Embryonic facial prominence (tissue), 1 donor: ENCODE measurements around the gene SND1.

Experiments
- DNase-seq: peaks from one replicate; pipeline ENCODE4 v3.0.0-alpha.2; 2016; ENCODE audit errors: extremely low spot score

SND1 gene

DNA sequence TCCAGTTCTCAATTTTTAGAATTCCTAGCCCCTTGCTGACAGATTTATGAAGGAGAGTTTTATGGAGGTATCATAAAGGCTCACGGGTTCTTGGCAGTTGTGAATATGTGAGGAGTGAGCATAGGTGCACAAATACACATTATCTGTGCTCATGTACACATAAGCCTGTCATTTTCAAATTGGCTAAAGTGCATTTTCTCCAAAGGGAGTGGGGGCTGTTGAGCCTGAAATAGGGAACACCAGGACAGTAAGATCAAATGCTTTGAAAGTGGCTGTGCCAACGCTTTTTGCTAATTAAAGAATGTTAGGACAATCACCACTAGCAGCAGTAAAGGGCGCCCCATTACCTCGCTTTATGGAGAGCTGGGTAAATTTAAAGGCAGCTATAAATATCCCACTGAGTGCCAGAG lies 387.6 kb downstream of the SND1 start:
- no peak for DNase-seq

DNA sequence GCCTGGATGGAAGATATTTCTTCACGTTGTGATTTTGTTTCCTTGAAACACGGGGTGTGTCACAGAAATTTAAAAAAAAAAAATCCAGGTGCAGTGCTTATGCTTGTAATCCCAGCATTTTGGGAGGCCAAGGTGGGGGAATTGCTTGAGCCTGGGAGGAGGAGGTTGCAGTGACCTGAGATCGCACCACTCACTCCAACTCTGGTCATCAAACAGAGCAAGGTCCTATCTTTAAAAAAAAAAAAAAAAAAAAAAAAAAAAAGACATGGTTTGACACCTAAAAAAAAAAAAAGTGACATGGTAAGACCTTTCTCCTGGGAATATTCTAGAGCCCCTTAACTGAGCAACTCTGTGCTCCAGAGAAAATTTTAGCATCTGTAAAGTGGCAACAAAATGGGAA lies 388.2 kb downstream of the SND1 start:
- DNase-seq: no peak

DNA sequence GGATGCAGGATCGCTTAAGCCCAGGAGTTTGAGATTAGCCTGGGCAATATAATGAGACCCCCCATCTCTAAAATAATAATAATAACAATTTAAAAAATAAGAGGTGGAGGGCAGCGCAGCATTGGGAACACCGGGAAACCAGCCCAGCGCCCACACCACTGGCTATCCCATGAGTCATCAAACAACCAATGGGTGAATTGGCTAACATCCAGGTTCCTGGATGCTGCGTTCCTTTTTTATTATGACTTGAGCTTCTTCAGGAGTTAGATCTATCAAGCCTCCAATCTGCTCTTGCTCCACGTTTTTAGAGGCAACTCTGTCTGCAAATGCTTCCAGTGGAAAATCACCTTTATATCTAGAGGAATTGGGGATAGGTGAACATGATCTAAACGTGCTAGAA lies 389.2 kb downstream of the SND1 start:
- DNase-seq: no peak

DNA sequence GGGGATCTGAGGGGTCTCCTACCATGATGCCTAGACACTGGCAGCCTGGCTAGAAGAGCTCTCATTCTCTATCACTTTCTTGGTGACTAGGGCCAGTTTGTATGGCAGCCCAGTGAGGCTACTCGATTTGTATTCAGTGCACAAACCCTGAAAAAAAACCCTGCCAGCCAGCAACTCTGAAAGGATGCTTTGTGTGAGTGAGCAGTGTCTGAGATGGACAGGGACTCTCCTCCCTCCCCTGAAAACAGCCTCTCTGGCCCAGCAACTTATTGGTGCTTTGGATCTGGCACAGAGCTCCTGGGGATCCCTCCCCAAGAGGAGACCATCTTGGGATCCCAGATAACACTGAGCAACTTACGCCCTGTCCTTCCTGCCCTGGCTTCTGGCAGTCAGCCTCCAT lies 390.0 kb downstream of the SND1 start:
- DNase-seq: no peak

DNA sequence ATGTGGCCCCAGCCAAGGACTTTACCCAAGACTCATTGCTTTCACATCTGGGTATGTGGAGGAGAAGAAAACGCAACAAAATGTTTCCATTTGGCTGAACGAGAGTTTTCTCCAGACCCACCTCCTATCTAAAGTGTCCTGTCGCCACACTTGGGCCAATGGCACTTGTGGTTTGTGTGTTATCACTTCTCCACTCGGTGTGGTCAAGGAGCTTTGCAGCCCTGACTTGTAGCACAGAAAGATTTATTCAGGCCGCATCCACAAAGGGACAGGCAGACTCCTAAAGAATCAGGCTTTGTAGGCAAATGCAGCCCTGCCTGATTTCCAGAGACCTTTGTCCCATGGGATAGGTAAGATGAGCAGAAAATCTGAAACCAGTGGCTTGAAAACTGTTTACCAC lies 392.1 kb downstream of the SND1 start:
- no peak for DNase-seq

DNA sequence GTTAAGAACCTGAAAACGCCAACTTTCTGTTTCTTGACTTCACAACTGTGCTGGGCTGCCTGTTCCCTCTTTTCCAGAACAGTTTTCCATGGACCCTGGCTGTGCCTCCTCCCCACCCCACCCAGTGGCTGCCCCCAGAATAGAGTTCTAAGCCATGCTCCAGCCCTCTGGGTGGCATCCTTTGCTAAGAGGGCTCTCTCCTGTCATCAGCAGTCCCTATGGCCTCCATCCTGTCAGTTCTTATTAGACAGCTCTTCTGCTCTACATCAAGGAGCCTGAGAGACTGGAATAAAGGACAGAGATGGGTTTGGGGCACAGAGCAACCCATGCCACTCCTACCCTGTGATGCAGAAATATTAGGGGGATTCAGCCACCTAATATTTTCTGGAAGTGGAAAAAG lies 393.2 kb downstream of the SND1 start:
- no peak for DNase-seq

DNA sequence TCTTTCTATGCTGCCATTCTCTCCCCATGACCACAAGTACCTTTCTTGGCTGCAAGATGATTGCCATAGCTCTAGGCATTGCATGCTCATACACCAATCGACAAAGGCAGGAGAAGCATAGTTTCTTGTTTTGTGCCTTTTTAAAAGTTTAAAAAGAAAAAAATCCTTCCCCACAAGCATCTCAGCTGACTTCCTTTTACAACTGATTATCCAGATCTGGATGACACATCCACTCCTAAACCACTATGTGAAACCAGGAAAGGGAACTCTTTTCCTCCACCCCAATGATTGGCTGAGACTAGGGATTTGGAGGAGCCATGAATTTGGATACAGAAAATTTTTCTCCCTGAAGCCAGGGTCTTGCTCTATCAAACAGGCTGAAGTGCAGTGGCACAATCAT lies 393.8 kb downstream of the SND1 start:
- DNase-seq: no peak

DNA sequence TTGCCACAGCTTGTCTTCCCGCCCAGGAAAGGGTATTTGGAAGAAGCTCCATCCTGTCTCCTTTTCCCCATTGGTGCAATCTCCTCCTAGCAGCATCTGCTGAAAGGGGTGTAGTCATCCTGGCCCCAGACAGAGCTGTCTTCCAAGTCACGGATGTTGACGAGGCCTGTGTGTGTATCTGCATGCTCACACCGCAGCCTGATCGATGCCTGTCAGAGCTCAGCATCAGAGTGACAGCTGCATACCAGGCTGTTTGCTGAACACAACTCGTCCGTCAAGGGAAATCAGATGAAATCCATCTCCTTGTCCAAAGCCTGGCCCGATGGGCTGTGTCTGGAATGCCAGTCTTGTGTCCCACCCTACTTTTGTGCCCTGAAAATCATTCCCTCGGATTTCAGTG lies 400.4 kb downstream of the SND1 start:
- no peak for DNase-seq

DNA sequence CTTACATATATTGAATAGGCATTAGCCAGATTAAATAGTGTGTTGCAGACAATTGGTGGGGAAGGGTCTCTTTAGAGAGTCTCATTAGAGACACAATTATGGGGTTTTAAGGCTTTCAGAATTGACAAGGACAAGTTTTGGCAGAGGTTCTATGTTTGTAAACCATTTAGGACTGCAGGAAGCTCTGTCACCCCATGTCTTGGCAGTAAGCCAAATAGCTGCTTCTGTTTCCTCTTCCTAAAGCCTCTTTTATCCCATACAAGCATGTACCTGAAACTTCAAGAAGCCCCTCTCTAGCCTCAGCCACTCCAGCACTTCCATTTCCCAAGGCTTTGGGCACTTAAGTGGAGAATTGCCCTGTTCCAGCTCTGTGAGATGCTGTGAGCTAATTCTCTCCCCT lies 401.0 kb downstream of the SND1 start:
- DNase-seq: no peak

DNA sequence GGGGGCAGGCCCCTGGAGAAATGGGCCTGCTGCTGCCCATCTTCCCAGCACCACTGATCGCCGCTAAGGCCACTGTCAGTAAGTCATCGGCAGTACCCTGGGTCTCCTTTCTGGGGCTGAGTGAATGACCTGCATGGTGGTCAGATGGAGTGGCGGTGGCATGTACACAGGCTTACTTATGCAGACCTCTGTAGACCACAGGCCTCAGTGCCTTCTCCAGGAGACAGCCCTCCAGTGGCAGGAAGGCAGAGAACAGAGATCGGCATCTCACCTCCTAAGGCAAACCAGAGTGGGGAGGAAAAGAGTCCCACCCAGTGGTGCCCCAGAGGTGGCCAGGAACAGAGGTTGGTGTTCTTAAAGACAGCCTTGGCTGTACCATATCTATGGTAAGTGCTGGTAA lies 402.0 kb downstream of the SND1 start:
- DNase-seq: no peak

DNA sequence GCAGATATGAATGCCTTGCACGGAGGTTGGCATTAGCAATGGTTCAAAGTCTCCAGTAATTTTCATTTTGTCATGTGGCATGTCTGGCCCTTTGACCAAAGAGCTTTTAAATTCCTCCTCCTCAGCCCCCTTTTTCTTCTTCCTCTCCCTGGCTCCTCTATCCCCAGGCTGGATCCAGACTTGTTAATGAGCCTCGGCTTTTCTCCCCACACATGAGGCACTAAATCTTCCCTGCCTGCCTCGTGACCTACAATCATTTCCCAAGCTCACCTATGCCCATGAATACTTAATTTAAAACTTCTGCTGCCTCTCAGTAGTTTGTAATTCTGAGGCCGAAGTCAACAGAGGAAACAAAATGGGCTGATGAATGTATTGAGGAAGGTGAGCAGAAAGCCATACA lies 402.5 kb downstream of the SND1 start:
- DNase-seq: no peak

DNA sequence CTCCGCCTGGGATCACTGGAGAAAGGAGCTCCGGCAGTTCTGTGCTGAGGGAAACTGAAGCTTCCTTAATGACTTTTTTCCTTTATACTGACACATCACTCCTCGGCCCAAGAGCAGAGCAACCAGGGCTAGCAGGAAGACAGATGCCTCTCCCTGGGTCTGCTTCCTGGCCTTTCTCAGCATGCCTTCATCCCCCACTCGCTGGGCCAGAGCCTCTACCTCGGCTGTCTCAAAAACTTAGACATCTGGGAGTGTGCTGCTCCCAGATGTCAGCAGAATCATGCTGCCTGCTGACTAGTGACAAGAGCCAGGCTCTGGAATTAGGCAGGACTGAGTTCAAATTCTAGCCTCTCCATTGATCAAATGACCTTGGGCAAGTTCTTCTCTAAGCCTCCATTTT lies 403.6 kb downstream of the SND1 start:
- DNase-seq: no peak

DNA sequence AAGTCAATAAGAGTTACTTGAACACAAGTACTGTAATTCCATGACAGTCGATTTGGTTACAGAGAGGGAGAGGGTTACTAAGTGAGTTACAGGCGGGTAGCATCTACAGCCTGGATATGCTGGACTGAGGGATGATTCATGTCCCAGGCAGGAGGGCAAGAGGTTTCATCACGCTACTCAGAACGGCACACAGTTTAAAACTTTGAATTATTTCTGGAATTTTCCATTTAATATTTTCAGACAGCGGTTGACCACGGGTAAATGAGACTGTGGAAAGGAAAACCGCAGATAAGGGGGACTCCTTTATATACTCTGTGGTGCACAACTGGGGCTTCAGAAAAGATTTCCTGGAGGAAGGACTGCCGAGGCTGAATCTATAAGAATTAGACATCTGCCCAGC lies 404.9 kb downstream of the SND1 start:
- no peak for DNase-seq

DNA sequence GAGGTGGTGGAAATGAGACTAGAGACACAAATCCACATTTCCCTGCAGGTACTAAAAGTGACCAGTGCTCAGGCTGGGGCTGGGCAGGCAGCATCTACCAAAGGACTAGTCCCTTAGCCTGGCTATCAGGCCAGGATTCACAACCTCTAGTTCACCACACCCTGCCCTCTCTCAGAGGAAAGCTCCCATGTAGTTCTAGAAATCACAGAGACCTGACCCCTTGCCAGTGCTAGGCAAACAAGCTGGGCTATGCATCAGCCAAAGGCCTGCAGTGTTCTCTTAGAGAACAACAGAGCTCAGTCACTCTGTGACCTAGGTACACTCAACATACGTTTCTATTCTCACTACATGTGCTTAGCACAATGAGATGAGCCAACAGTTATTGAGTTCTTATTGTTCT lies 405.9 kb downstream of the SND1 start:
- no peak for DNase-seq

DNA sequence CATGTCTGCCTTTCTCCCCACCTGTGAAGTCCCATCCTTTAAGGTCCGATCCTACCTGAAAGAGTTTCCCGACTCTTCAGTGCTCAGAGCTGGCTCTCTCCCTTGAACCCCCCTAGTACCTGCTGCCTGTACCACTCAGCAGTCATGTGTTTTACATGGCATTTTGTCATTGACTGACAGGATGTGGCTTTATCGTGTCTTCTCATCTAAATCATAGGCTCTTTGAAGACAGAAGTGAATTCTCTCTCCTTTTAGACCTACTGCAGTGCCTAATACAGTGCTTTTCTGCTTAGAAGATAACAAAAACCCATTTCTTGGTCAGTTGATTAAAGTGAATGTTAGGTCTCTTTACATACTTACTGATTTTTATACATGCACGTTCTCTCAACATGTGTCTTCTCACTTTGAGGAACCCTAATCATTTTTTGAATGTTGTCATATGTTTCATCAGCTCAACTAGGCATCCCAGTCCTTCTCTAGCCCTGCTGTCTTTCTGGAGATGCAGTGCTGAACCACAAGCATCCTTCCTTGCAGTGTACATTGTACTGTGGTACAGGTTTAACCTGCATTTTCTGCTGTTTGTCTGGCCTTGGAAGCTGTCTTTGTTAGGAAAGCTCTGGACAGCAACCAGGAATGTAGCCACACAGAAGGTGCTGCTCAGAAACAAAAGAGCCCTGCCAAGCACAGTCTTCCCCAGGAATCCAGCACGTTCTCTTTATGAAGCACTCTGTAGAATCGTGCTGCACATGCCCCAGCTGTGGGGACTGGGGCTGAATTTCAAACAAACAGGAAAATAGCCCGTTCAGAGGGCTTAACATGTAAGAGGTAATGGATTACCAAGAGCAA lies 407.4 kb downstream of the SND1 start:
- no peak for DNase-seq

DNA sequence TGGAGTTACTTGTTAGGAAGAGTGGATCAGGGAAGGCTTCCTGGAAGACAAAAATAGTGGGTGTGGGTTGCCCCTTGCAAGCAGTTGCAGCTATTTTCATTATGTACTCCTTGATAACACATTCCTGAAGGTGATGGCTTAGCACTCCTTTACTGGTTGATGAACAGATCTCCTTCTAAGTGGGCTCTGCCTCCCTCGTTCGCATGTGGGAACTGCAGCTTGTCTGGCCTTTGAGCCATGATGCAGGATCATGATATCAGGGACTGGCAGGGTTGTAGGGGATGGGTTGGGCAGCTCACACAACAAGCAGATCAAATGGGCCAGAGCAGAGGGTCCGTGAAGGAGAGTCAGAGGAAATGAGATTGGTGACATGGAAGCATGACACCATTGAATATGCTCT lies 408.0 kb downstream of the SND1 start:
- DNase-seq: no peak

DNA sequence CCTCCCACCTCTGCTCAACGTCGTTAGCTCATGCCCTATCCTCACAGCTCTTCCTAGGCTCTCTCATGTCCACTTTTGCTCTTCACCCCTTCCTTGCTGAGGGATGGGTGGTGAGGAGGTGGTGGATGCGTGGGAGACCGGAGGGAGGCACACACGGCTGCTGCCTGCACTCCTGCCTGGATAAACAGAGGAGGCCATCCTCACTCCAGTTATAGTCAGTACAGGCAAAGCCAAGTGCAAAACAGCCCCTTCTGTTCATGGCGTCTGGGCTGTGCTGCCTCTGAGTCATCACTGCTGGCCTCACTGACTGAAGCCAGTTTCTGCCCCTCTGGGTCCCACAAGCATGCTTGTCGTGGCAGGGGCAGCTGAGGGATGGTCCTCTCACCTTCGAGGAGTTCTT lies 411.1 kb downstream of the SND1 start:
- DNase-seq: no peak

DNA sequence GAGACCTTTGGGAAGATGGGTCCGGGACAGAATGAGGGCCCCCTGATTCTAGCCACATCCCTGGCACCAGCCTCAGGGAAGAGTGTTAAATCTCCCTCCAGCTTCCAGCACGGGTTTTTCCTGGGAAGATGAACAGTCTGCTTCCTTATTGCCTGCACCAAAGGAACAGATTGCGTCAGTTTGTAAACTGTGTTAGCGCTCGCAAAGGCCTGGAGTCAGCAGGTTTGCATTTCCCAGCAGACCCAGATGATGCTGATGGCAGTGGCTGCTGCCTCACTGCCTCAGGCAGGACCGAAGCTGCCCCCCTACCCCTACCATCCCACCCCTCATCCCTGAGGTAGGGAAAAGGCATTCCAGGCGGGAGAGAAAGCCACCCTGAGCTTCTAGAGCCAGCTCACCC lies 413.9 kb downstream of the SND1 start:
- no peak for DNase-seq

DNA sequence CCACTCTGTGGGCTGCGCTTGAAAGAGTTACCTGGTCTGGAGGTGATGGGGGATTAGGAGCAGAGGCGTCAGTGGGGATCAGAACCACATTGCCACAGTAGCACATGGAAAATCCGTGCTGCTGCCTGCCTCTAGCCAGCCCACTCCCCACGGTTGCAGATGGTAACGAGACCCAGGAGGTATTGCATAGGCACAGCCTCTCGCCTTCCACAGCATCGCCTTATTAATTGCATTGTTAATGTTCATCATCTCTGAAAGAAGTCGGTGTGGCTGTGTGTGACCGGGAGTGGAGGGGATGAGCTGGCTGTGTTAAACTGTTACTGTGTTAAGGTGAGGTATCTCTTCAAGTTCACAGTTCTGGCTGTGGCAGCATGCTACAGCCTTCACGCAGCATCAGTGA lies 414.4 kb downstream of the SND1 start:
- DNase-seq: no peak

DNA sequence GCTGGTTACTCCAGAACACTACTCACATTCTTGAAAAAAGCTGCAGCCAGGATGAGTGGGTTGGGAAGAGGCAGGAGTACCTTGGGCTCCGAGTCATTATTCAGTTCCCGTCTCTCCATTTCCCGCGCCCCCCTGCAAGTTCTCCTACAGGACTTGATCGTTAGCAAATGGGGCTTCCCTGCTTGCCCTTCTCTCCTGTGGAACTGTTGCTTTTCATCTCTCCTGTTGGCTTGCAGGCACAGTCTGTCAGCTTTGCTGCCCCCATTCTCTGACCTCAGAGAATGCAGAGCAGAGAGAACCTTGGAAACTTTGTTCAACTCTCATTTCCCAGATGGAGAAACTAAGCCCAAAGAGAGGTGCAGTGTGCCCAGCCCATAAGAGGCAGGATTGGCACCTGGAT lies 414.9 kb downstream of the SND1 start:
- no peak for DNase-seq

DNA sequence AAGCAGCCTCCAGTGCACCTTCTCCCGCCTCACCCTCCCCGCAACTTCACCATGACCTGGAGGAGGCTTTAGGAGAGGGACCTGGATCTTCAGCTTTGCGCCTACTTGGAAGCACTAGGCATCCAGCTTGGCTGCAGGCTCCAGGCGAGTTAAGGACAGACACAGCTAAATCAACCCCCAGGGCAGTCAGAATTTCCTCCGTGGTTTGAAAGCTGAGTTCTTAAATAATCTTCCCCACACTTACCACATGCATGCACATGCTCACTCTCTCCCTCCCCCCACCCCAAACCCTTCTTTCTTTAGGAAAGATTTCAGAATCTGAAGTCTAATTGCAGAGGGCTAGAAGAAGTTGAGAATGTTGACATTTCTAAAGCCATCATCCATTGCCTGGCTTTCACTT lies 416.0 kb downstream of the SND1 start:
- no peak for DNase-seq

DNA sequence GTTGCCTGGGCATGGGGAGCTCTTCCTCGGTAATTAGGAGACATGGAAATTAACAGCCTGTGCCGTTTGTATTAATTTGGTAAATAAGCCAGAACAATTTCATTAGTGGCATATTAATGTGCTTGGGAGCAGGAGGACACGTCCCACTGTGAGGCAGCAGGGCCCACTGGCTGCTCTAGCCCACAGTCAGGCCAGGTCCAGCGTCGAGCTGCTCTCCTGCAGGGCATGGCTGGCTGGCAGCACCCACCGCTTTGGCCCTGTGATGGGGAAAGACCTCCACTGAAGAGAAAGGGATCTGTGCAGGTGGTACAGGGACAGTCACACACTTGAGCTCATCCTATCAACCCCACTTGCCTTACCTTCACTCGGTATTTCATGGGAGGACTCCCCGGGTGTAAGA lies 416.8 kb downstream of the SND1 start:
- no peak for DNase-seq

DNA sequence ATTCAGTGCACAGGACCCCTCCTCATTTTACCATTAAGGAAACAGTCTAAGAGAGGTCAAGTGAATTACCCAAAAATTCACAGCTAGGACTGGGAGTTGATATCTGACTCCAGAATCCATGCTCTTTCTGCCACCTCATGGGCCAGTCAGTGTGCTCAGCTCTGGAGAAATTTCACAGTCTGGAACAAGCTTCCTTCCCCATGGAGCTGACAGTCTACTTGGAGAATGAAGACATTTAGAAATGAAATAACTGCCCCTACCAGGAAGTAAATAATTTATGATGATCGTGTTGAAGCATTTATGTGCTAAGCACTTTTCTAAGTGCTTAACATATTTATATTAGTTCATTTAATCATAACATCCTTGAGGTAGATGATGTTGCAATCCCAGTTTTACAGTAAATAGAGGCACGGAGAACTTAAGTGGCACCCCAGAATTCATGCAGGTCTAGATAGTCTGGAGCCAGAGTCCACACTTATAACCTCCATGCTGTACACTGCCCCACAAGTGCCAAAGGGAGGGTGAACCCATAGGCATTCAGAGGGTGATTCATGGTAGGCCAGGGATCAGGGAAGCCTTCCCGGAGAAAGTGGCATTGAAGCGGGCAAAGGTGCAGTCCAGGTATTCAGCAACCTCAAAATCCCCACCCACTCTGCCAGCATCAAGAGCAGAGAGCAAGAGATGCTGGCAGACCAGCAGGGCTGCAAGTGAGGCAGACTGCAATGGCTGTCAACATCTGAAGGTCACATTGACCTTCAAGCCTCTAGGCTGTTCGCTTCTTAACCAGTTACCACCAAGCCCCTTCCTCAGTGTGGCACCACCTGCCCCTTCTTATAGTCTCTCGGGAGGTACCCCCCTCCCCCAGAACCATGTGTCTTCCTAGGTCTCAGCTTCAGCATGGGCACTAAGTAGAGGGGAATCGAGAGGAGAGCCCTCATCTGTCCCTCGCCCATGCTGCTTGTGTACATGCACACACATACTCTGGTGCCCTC lies 417.7 kb downstream of the SND1 start:
- no peak for DNase-seq
